ENCODE results near the gene ZNF664.

Gene ZNF664

GRCh38 chr12:124039276-124039675 lies 66.3 kb downstream of the ZNF664 start:
- Histone ChIP-seq H3K4me1 (ENCODE audit: control insufficient read depth, low read length) (no peaks in the 10 kb centered on the region), H4K20me1 (ENCODE audit: control insufficient read depth, insufficient read depth, low read depth, low read length) (peaks cover 4% of the 10 kb centered on the region; the same call in 1 of the 2 replicates), H3K27me3 (ENCODE audit: control insufficient read depth, low read length) (peaks cover 3% of the 10 kb centered on the region; the same call in 1 of the 2 replicates), H3K9me2 (replicated peaks; ENCODE audit: control insufficient read depth, low read length) (no peaks in the 10 kb centered on the region), H3K9me3 (ENCODE audit: control insufficient read depth, insufficient read depth, low read length) (no peaks in the 10 kb centered on the region), H3F3A (ENCODE audit: control insufficient read depth, insufficient read depth) (no peaks in the 10 kb centered on the region), H3K27ac (ENCODE audit: low read depth, low read length) (no peak overlapping the region), H3K4me3 (ENCODE audit: low read length) (no peak overlapping the region), H3K4me2 (ENCODE audit: low read length) (no peak overlapping the region), H3K79me2 (ENCODE audit: control insufficient read depth, low read length) (no peaks in the 10 kb centered on the region), H3K36me3 (ENCODE audit: control insufficient read depth, low read length) (no peaks in the 10 kb centered on the region)
- no peak for TF ChIP-seq EZH2phosphoT487 (IDR thresholded peaks at IDR 0.05; ENCODE audit: borderline replicate concordance, low read length)

GRCh38 chr12:124040291-124040690 lies 67.3 kb downstream of the ZNF664 start:
- Histone ChIP-seq H3K9me2 (replicated peaks; ENCODE audit: control insufficient read depth, low read length) (no peaks in the 10 kb centered on the region), H3K4me3 (ENCODE audit: low read length) (no peak overlapping the region), H3F3A (ENCODE audit: control insufficient read depth, insufficient read depth) (no peaks in the 10 kb centered on the region), H4K20me1 (ENCODE audit: control insufficient read depth, insufficient read depth, low read depth, low read length) (peaks cover 4% of the 10 kb centered on the region; the same call in 1 of the 2 replicates), H3K27ac (ENCODE audit: low read depth, low read length) (no peak overlapping the region), H3K36me3 (ENCODE audit: control insufficient read depth, low read length) (no peaks in the 10 kb centered on the region), H3K4me1 (ENCODE audit: control insufficient read depth, low read length) (no peaks in the 10 kb centered on the region), H3K27me3 (ENCODE audit: control insufficient read depth, low read length) (peaks cover 3% of the 10 kb centered on the region; the same call in 1 of the 2 replicates), H3K4me2 (ENCODE audit: low read length) (no peak overlapping the region), H3K9me3 (ENCODE audit: control insufficient read depth, insufficient read depth, low read length) (no peaks in the 10 kb centered on the region), H3K79me2 (ENCODE audit: control insufficient read depth, low read length) (no peaks in the 10 kb centered on the region)
- TF ChIP-seq EZH2phosphoT487 (IDR thresholded peaks at IDR 0.05; ENCODE audit: borderline replicate concordance, low read length) (no peak), CTCF (IDR thresholded peaks at IDR 0.05; ENCODE audit: low read depth, low read length, poor library complexity, severe bottlenecking) (no peak)

- TF ChIP-seq EZH2phosphoT487 (IDR thresholded peaks at IDR 0.05; ENCODE audit: borderline replicate concordance, low read length) (no peak), CTCF (IDR thresholded peaks at IDR 0.05; ENCODE audit: low read depth, low read length, poor library complexity, severe bottlenecking) (no peak)
- no peak overlapping the region for H3K4me2 ChIP-seq (ENCODE audit: low read length)
Observed at GRCh38 chr12:124040737-124041136, 67.7 kb downstream of the ZNF664 start.

GRCh38 chr12:124041907-124042306 lies 68.9 kb downstream of the ZNF664 start:
- no peaks in the 10 kb centered on the region for H3K36me3 ChIP-seq (ENCODE audit: control insufficient read depth, low read length)
- no peaks in the 10 kb centered on the region for H3K4me1 ChIP-seq (ENCODE audit: control insufficient read depth, low read length)
- H3K4me2 ChIP-seq (ENCODE audit: low read length) = no peak overlapping the region
- no peaks in the 10 kb centered on the region for H4K20me1 ChIP-seq (ENCODE audit: control insufficient read depth, insufficient read depth, low read depth, low read length)
- H3K9me2 ChIP-seq (replicated peaks; ENCODE audit: control insufficient read depth, low read length) = no peaks in the 10 kb centered on the region
- H3K79me2 ChIP-seq (ENCODE audit: control insufficient read depth, low read length) = no peaks in the 10 kb centered on the region
- H3F3A ChIP-seq (ENCODE audit: control insufficient read depth, insufficient read depth) = no peaks in the 10 kb centered on the region
- H3K9me3 ChIP-seq (ENCODE audit: control insufficient read depth, insufficient read depth, low read length) = peaks cover 9% of the 10 kb centered on the region
- no peaks in the 10 kb centered on the region for H3K27me3 ChIP-seq (ENCODE audit: control insufficient read depth, low read length)
- TF ChIP-seq EZH2phosphoT487 (IDR thresholded peaks at IDR 0.05; ENCODE audit: borderline replicate concordance, low read length) = no peak
- TF ChIP-seq CTCF (IDR thresholded peaks at IDR 0.05; ENCODE audit: low read depth, low read length, poor library complexity, severe bottlenecking) = no peak
- no peak overlapping the region for H3K4me3 ChIP-seq (ENCODE audit: low read length)
- no peak overlapping the region for H3K27ac ChIP-seq (ENCODE audit: low read depth, low read length)

More at GRCh38 chr12:124040737-124041136, 67.7 kb downstream of the ZNF664 start:
- Histone ChIP-seq H3K27me3 (ENCODE audit: control insufficient read depth, low read length) (peaks cover 3% of the 10 kb centered on the region; the same call in 1 of the 2 replicates), H4K20me1 (ENCODE audit: control insufficient read depth, insufficient read depth, low read depth, low read length) (peaks cover 4% of the 10 kb centered on the region; the same call in 1 of the 2 replicates), H3K4me1 (ENCODE audit: control insufficient read depth, low read length) (no peaks in the 10 kb centered on the region), H3K9me2 (replicated peaks; ENCODE audit: control insufficient read depth, low read length) (no peaks in the 10 kb centered on the region), H3K27ac (ENCODE audit: low read depth, low read length) (no peak overlapping the region), H3K9me3 (ENCODE audit: control insufficient read depth, insufficient read depth, low read length) (no peaks in the 10 kb centered on the region), H3K79me2 (ENCODE audit: control insufficient read depth, low read length) (no peaks in the 10 kb centered on the region), H3K36me3 (ENCODE audit: control insufficient read depth, low read length) (no peaks in the 10 kb centered on the region), H3F3A (ENCODE audit: control insufficient read depth, insufficient read depth) (no peaks in the 10 kb centered on the region), H3K4me3 (ENCODE audit: low read length) (no peak overlapping the region)

Measured in DOHH2 (cell line).